ENCODE data around the gene KCNH4. TPM values are rescaled to one million over a fixed set of nuclear protein-coding genes. Genes with fewer than 3 reads are reported as not detected.

KCNH4 gene
- total and polyA plus RNA-seq, 2 of the 13 experiments (the other 11 are each of a cell fraction or from before 2014, with no cell fraction given), result 0.01 to 0.09 TPM

DNA sequence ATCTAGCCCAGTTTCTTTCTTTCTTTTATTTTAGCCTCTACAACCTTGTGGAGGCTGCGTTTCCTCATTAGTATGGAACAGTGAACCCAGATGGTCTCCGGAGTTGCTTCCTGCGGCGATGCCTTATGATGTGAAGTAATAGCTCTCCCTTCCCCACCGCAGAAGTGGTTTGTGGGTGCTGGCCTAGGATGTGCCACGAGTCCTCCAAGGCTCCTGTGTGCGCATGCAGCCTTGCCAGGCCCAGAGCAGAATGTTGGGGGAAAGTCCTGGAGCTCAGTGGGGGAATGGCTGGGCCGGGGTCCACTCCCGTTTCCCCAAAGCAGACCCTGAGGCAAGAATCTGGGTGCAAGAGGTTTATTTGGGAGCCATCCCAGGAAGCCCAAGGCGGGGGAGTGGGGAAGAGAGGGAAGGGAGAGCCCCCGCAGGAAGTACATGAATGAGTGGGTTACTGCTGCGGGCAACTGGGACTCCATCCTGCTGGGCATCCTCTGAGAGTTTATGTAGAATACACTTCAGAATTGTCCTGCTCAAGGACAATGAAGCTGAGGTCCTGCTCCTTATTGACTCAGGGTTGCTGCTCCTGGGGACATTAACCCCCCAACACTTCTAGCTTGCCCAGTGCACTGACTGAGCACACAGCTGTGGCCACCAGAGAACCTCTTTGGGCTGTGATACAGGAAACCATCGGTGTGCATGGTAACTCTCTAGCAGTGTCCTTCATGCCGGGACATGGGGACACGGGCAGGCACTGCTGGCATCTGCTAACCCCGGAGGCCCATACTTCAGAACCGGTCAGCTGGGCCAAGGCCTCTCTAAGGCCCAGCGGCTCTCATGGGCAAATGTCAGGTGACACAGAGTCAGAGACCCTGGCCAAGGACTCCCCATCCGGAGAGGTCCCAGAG, 8.1 kb upstream of the KCNH4 start:
- Histone ChIP-seq H4K20me1 (ENCODE audit: insufficient read depth, low read length) (no peaks in the 10 kb centered on the region), H3K36me3 (replicated peaks in 1 of 2; ENCODE audit: control insufficient read depth in 1 of 2, insufficient read depth in 2 of 2, low read length in 2 of 2) (no peaks in the 10 kb centered on the region), H3K27ac (ENCODE audit: extremely low read length, insufficient read depth, low read length) (no peak overlapping the region), H2AFZ (ENCODE audit: low read length) (no peak overlapping the region), H3K9me3 (ENCODE audit: low read length) (no peaks in the 10 kb centered on the region), H3K4me2 (ENCODE audit: low read depth, low read length) (no peak overlapping the region), H3K9ac (ENCODE audit: insufficient read depth, low read depth, low read length) (no peak overlapping the region), H3K79me2 (ENCODE audit: insufficient read depth, low read length) (no peaks in the 10 kb centered on the region), H3K27me3 (ENCODE audit: control insufficient read depth in 1 of 2, insufficient read depth in 2 of 2, low read length in 2 of 2) (peaks cover 0 to 14% of the 10 kb centered on the region in 2 experiments; a peak in 4 of 5 replicates), H3K4me3 (replicated peaks in 1 of 3; ENCODE audit: insufficient read depth in 1 of 3, low read depth in 2 of 3, low read length in 3 of 3) (no peak overlapping the region), H3K4me1 (ENCODE audit: insufficient read depth, low read length) (peaks cover 28% of the 10 kb centered on the region)
- no TSS peak for BruUV-seq (replicated peaks)
- intact Hi-C loops (cut with micrococcal nuclease; ENCODE audit: unreplicated experiment), result loop anchor here (10.0 kb wide), 1 partner anchor 56 kb away; no protein-coding TSS in a partner anchor
- no peak for ATAC-seq
- POLR2A ChIA-PET, result interaction anchor here (1.5 kb wide), 1 partner anchor 9 kb away, joined by 4 read pairs; no protein-coding TSS in a partner anchor
- in situ Hi-C loops (cut with HindIII; ENCODE audit: extremely low pct_ligation_motif_present, low pct_unique_long_range_greater_than_20kb), result no loop called here
- WGBS (ENCODE audit: low lambda C conversion rate), result 71% methylated on average over 13 of the region's 19 CpGs
- FAIRE-seq, result no peak
- DNase-seq (ENCODE audit: low spot score), result no peak
- CTCF ChIA-PET (ENCODE audit: low intra/inter-chr PET ratio, low total read pairs), result no interaction called here
- TF ChIP-seq, protein P1, sequence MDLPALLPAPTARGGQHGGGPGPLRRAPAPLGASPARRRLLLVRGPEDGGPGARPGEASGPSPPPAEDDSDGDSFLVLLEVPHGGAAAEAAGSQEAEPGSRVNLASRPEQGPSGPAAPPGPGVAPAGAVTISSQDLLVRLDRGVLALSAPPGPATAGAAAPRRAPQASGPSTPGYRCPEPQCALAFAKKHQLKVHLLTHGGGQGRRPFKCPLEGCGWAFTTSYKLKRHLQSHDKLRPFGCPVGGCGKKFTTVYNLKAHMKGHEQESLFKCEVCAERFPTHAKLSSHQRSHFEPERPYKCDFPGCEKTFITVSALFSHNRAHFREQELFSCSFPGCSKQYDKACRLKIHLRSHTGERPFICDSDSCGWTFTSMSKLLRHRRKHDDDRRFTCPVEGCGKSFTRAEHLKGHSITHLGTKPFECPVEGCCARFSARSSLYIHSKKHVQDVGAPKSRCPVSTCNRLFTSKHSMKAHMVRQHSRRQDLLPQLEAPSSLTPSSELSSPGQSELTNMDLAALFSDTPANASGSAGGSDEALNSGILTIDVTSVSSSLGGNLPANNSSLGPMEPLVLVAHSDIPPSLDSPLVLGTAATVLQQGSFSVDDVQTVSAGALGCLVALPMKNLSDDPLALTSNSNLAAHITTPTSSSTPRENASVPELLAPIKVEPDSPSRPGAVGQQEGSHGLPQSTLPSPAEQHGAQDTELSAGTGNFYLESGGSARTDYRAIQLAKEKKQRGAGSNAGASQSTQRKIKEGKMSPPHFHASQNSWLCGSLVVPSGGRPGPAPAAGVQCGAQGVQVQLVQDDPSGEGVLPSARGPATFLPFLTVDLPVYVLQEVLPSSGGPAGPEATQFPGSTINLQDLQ (CRISPR knock-in tag; IDR thresholded peaks at IDR 0.05), result no peak
- TF ChIP-seq MAFG (CRISPR knock-in tag; IDR thresholded peaks at IDR 0.05) (no peak), SRY (CRISPR knock-in tag; IDR thresholded peaks at IDR 0.05) (no peak), HDAC6 (IDR thresholded peaks at IDR 0.05; ENCODE audit: low read depth, low read length) (no peak), ZSCAN21 (CRISPR knock-in tag; IDR thresholded peaks at IDR 0.05; ENCODE audit: borderline replicate concordance) (no peak), FOXP1 (IDR thresholded peaks at IDR 0.05) (no peak), FOXP1 (CRISPR knock-in tag; IDR thresholded peaks at IDR 0.05) (no peak), ZNF337 (CRISPR knock-in tag; IDR thresholded peaks at IDR 0.05; ENCODE audit: borderline replicate concordance, low read depth) (no peak), ZNF616 (CRISPR knock-in tag; IDR thresholded peaks at IDR 0.05; ENCODE audit: low read depth) (no peak), KLF6 (CRISPR knock-in tag; IDR thresholded peaks at IDR 0.05) (no peak)
- TF ChIP-seq, protein P2, sequence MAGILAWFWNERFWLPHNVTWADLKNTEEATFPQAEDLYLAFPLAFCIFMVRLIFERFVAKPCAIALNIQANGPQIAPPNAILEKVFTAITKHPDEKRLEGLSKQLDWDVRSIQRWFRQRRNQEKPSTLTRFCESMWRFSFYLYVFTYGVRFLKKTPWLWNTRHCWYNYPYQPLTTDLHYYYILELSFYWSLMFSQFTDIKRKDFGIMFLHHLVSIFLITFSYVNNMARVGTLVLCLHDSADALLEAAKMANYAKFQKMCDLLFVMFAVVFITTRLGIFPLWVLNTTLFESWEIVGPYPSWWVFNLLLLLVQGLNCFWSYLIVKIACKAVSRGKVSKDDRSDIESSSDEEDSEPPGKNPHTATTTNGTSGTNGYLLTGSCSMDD (CRISPR knock-in tag; IDR thresholded peaks at IDR 0.05), result no peak
- TF ChIP-seq, protein P3, sequence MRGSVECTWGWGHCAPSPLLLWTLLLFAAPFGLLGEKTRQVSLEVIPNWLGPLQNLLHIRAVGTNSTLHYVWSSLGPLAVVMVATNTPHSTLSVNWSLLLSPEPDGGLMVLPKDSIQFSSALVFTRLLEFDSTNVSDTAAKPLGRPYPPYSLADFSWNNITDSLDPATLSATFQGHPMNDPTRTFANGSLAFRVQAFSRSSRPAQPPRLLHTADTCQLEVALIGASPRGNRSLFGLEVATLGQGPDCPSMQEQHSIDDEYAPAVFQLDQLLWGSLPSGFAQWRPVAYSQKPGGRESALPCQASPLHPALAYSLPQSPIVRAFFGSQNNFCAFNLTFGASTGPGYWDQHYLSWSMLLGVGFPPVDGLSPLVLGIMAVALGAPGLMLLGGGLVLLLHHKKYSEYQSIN (CRISPR knock-in tag; IDR thresholded peaks at IDR 0.05; ENCODE audit: borderline replicate concordance), result no peak
- TF ChIP-seq, protein P4, sequence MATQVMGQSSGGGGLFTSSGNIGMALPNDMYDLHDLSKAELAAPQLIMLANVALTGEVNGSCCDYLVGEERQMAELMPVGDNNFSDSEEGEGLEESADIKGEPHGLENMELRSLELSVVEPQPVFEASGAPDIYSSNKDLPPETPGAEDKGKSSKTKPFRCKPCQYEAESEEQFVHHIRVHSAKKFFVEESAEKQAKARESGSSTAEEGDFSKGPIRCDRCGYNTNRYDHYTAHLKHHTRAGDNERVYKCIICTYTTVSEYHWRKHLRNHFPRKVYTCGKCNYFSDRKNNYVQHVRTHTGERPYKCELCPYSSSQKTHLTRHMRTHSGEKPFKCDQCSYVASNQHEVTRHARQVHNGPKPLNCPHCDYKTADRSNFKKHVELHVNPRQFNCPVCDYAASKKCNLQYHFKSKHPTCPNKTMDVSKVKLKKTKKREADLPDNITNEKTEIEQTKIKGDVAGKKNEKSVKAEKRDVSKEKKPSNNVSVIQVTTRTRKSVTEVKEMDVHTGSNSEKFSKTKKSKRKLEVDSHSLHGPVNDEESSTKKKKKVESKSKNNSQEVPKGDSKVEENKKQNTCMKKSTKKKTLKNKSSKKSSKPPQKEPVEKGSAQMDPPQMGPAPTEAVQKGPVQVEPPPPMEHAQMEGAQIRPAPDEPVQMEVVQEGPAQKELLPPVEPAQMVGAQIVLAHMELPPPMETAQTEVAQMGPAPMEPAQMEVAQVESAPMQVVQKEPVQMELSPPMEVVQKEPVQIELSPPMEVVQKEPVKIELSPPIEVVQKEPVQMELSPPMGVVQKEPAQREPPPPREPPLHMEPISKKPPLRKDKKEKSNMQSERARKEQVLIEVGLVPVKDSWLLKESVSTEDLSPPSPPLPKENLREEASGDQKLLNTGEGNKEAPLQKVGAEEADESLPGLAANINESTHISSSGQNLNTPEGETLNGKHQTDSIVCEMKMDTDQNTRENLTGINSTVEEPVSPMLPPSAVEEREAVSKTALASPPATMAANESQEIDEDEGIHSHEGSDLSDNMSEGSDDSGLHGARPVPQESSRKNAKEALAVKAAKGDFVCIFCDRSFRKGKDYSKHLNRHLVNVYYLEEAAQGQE (IDR thresholded peaks at IDR 0.05; ENCODE audit: borderline replicate concordance in 1 of 2, low read depth in 1 of 2, low read length in 2 of 2), result no peak
- TF ChIP-seq, protein P5, sequence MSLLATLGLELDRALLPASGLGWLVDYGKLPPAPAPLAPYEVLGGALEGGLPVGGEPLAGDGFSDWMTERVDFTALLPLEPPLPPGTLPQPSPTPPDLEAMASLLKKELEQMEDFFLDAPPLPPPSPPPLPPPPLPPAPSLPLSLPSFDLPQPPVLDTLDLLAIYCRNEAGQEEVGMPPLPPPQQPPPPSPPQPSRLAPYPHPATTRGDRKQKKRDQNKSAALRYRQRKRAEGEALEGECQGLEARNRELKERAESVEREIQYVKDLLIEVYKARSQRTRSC (CRISPR knock-in tag; IDR thresholded peaks at IDR 0.05; ENCODE audit: low read depth), result no peak

Measured in HepG2 (cell line).